ENCODE data around the gene CIDEA. TPM values are rescaled to one million over a fixed set of nuclear protein-coding genes. Genes with fewer than 3 reads are reported as not detected.
A peak's percentile ranks its signal among the peaks of the same experiment; 100 is the strongest.
"Not testable (repeated sequence)": the region's sequence is repeated elsewhere in the genome, so short reads cannot be mapped to it uniquely, and the experiment has no call there.

The CIDEA gene
- not detected for polyA plus RNA-seq (2013, experiment 1 of 2; ENCODE audit: insufficient read length)
- polyA plus RNA-seq (2013, experiment 2 of 2; ENCODE audit: insufficient read length) = not detected

GRCh38 chr18:12254136-12254819 lies at the start of gene CIDEA:
CIDEA (plus strand) TSS chr18:12254361; CDS start chr18:12254384, 23 bp downstream.
- DNase-seq = peak; percentile 24

GRCh38 chr18:12208296-12209153 lies 45.6 kb upstream of the CIDEA start:
- DNase-seq = not testable (repeated sequence)

- DNase-seq = not testable (repeated sequence)
Observed at GRCh38 chr18:12212308-12212707, 41.9 kb upstream of the CIDEA start.

GRCh38 chr18:12214296-12215005 lies 39.7 kb upstream of the CIDEA start:
- DNase-seq = not testable (repeated sequence)

- DNase-seq = not testable (repeated sequence)
Observed at GRCh38 chr18:12216471-12216870, 37.7 kb upstream of the CIDEA start.

- DNase-seq = not testable (repeated sequence)
Observed at GRCh38 chr18:12218603-12219002, 35.6 kb upstream of the CIDEA start.

- not testable (repeated sequence) for DNase-seq
Observed at GRCh38 chr18:12222041-12222440, 32.1 kb upstream of the CIDEA start.

GRCh38 chr18:12223326-12223725 lies 30.8 kb upstream of the CIDEA start:
- not testable (repeated sequence) for DNase-seq

- not testable (repeated sequence) for DNase-seq
Observed at GRCh38 chr18:12226807-12227206, 27.4 kb upstream of the CIDEA start.

GRCh38 chr18:12227399-12228186 lies 26.6 kb upstream of the CIDEA start:
- DNase-seq = not testable (repeated sequence)

GRCh38 chr18:12228308-12228707 lies 25.9 kb upstream of the CIDEA start:
- DNase-seq = not testable (repeated sequence)

- not testable (repeated sequence) for DNase-seq
Observed at GRCh38 chr18:12230561-12230960, 23.6 kb upstream of the CIDEA start.

GRCh38 chr18:12231040-12231882 lies 22.9 kb upstream of the CIDEA start:
- no peak for DNase-seq

- no peak for DNase-seq
Observed at GRCh38 chr18:12231986-12232385, 22.2 kb upstream of the CIDEA start.

- DNase-seq = peak; percentile 49
Observed at GRCh38 chr18:12233378-12233777, 20.8 kb upstream of the CIDEA start.

- no peak for DNase-seq
Observed at GRCh38 chr18:12234451-12235190, 19.5 kb upstream of the CIDEA start.

GRCh38 chr18:12236141-12236540 lies 18.0 kb upstream of the CIDEA start:
- DNase-seq = no peak

GRCh38 chr18:12236934-12237832 lies 17.0 kb upstream of the CIDEA start:
- peak; percentile 55 for DNase-seq

- peak; percentile 40 for DNase-seq
Observed at GRCh38 chr18:12238826-12239225, 15.3 kb upstream of the CIDEA start.
